IPS-20b (cell line): ENCODE results near the gene S100P.
"Not testable (repeated sequence)": the region's sequence is repeated elsewhere in the genome, so short reads cannot be mapped to it uniquely, and the experiment has no call there.

Experiments used
- H3K27ac ChIP-seq: one replicate; pipeline ENCODE4 v1.5.1; 2013; ENCODE audit warnings: low read length
- H3K27me3 ChIP-seq: 2 replicates; pipeline ENCODE4 v1.6.1; 2013; ENCODE audit warnings: mild to moderate bottlenecking, low read length, inconsistent platforms; ENCODE audit not compliant: insufficient read depth
- H3K36me3 ChIP-seq: 2 replicates; pipeline ENCODE4 v1.6.1; 2013; ENCODE audit warnings: low read depth, mild to moderate bottlenecking, inconsistent platforms, low read length, moderate library complexity; ENCODE audit not compliant: insufficient read depth
- H3K4me1 ChIP-seq: 2 replicates; pipeline ENCODE4 v1.6.1; 2013; ENCODE audit warnings: mild to moderate bottlenecking, control low read depth, inconsistent platforms, low read length, moderate library complexity; ENCODE audit not compliant: insufficient read depth
- H3K4me3 ChIP-seq: 2 replicates; pipeline ENCODE4 v1.5.1; 2013; ENCODE audit warnings: mild to moderate bottlenecking, low read length, inconsistent platforms
- H3K9ac ChIP-seq: 2 replicates; pipeline ENCODE4 v1.6.1; 2013; ENCODE audit warnings: low read depth, mild to moderate bottlenecking, inconsistent platforms, low read length, moderate library complexity
- H3K9me3 ChIP-seq: 2 replicates; pipeline ENCODE4 v1.6.1; 2013; ENCODE audit warnings: mild to moderate bottlenecking, low read depth, low read length, inconsistent platforms; ENCODE audit not compliant: insufficient read depth

S100P gene

DNA sequence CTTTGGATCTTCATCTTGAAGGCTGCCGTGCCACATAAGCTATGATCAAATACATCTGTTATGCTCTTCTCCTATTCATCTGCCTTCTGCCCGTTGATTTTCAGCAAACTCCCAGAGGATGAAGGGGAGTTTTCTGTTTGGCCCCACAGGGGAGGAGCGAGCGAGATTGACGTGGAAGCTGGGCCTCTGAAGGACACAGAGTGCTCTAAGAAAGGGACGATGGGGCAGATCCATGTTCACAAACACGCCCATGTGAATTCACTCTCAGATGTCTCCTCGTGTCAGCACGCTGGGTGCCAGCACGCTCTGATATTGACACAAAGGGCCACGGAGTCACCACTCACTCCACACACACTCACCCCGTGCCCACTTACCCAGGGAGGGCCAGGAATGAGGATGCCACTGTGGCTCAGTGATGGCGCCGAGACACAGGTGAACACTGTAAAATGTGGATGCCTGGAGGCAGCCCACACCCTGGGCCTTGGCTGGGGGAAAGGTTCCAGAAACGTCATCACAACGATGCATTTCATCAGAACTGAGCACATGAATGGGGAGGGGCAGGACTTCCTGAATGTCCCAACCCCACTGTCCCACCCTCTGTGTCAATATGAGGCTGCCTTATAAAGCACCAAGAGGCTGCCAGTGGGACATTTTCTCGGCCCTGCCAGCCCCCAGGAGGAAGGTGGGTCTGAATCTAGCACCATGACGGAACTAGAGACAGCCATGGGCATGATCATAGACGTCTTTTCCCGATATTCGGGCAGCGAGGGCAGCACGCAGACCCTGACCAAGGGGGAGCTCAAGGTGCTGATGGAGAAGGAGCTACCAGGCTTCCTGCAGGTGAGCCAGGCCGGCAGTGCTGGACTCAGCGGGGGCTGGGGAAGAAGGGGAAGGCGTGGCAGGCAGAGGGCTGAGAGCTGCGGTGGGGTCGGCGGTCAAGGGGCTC, at the start of gene S100P:
Gene S100P (plus strand): TSS at position 648 of the 946 bp plus-strand sequence. CDS start 55 bp downstream, at position 703.
- Histone ChIP-seq H3K4me3 (no peak within 1 kb of the TSS), H3K27me3 (no peaks in the 10 kb centered on the region), H3K36me3 (no peaks in the 10 kb centered on the region), H3K9ac (no peak within 1 kb of the TSS), H3K4me1 (peaks cover 8% of the 10 kb centered on the region; the same call in 1 of the 2 replicates), H3K27ac (no peak within 1 kb of the TSS), H3K9me3 (no peaks in the 10 kb centered on the region)

DNA sequence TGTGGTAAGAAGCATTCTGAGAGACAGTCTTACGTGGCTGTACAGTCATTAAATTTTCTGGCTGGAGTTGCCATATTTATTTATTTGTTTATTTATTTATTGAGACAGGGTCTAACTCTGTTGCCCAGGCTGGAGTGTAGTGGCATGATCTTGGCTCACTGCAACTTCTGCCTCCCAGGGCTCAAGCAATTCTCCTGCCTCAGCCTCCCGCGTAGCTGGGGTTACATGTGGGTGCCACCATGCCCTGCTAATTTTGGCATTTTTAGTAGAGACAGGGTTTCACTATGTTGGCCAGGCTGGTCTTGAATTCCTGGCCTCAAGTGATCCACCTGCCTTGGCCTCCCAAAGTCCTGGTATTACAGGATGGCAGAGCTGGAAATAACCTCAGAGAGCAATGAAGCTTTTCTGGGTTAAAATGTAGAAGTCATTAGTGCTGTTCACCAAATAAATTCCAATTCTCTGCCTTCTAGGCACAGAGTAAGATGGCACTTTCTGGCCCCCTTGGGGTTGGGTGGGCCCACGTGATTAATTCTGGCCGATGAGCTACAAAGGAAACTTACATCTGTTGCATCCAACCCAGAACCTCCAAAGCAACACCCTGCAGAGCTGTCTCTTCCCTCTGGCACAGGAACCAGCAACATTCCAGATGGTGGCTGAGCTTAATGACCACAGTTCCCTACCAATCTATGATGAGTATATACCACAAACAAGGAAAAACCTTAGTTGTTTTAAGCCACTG, 48.7 kb upstream of the S100P start:
- Histone ChIP-seq H3K36me3 (peaks cover 19% of the 10 kb centered on the region), H3K27me3 (no peaks in the 10 kb centered on the region)

DNA sequence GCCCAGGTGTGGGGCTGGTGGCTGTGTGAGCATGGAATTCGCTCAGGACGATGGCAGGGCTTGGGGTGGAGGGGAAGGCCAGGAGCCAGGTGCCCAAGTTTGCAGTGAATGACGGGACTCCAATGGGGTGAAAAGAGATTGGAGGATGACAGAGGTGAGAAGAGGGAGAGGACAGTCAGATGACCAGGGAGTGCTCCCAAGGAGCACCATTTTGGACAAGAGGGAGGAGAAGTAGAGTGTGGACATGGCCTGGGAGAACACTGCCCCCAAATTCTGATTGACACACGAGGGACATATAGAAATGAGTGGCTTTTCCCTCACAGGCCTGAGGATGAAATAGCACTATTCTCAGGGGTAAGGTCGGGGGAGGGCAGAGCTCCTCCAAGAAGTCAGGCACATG, 46.5 kb upstream of the S100P start:
- Histone ChIP-seq H3K4me3 (no peak overlapping the region), H3K9me3 (no peaks in the 10 kb centered on the region), H3K27me3 (no peaks in the 10 kb centered on the region), H3K9ac (no peak overlapping the region), H3K27ac (no peak overlapping the region), H3K36me3 (peaks cover 13% of the 10 kb centered on the region), H3K4me1 (no peaks in the 10 kb centered on the region; the same call in 1 of the 2 replicates)

More for the DNA sequence above, 48.7 kb upstream of the S100P start:
- Histone ChIP-seq H3K9me3 (no peaks in the 10 kb centered on the region), H3K4me3 (no peak overlapping the region), H3K27ac (no peak overlapping the region), H3K9ac (no peak overlapping the region), H3K4me1 (no peaks in the 10 kb centered on the region; the same call in 1 of the 2 replicates)

DNA sequence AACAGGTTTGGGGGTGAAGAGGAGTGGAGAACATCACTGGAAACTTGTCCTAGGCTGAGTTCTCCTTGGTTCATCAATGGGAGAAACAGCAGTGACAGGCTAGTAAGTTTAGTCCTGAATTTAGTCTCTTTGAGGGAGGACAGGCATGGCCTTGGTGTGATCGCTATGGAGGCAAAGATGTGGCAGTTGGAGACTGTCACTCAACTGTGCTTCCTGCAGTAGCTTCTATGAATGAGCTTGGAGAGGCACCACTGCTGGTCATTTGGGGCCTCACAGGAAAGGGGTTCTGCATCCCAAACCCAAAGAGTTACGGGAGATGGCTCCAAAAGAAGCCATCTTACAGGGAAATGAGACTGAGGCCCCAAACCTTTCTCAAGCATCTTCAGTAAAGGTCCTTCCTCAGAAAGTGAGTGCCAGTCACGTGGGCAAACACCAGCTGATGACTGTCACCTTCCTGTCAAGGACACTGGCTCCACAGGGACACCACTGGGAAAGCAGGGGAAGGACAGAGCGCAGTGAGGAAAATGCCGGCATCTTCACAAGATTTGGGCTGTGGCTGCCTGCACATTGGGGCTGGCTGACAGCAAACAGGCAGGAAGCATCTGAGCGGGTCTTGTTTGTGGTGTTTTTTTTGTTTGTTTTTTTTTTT, 46.0 kb upstream of the S100P start:
- no peak overlapping the region for H3K9ac ChIP-seq
- no peak overlapping the region for H3K4me3 ChIP-seq

DNA sequence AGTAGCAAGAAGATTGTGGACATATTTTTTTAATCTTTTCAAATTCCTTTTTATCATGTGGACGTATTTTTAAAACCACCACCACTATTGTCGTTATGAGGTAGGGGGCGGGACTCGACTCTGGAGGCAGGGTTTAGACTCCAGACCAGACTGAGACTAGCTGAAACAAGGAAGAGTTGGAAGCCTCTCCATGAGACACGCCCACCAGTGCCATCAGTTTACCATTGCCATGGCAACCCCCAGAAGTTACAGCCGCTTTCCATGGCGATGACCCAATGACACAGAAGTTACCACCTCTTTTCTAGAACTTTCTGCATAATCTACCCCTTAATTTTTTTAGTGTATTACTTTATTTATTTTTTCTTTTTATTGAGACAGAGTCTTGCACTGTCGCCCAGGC, 44.5 kb upstream of the S100P start:
- Histone ChIP-seq H3K36me3 (no peaks in the 10 kb centered on the region), H3K4me1 (no peaks in the 10 kb centered on the region)

More for the DNA sequence above, 46.0 kb upstream of the S100P start:
- Histone ChIP-seq H3K4me1 (no peaks in the 10 kb centered on the region), H3K9me3 (no peaks in the 10 kb centered on the region), H3K27ac (no peak overlapping the region), H3K27me3 (no peaks in the 10 kb centered on the region), H3K36me3 (peaks cover 8% of the 10 kb centered on the region)

DNA sequence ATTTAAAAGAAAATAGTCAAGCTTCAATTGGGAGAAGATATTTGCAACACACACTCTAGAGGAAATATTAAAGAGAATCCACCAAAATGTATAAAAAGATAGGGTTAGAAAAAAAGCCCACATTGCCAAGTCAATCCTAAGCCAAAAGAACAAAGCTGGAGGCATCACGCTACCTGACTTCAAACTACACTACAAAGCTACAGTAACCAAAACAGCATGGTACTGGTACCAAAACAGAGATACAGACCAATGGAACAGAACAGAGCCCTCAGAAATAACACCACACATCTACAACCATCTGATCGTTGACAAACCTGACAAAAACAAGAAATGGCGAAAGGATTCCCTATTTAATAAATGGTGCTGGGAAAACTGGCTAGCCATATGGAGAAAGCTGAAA, 39.5 kb upstream of the S100P start:
- H3K36me3 ChIP-seq, H3K4me3 ChIP-seq, H3K4me1 ChIP-seq, H3K27ac ChIP-seq, H3K9me3 ChIP-seq, H3K9ac ChIP-seq: not testable (repeated sequence)
- peaks cover 14% of the 10 kb centered on the region for H3K27me3 ChIP-seq

More for the DNA sequence above, 44.5 kb upstream of the S100P start:
- H3K9ac ChIP-seq, result no peak overlapping the region
- H3K9me3 ChIP-seq, result no peaks in the 10 kb centered on the region
- no peak overlapping the region for H3K4me3 ChIP-seq
- H3K27ac ChIP-seq, result no peak overlapping the region
- no peaks in the 10 kb centered on the region for H3K27me3 ChIP-seq

DNA sequence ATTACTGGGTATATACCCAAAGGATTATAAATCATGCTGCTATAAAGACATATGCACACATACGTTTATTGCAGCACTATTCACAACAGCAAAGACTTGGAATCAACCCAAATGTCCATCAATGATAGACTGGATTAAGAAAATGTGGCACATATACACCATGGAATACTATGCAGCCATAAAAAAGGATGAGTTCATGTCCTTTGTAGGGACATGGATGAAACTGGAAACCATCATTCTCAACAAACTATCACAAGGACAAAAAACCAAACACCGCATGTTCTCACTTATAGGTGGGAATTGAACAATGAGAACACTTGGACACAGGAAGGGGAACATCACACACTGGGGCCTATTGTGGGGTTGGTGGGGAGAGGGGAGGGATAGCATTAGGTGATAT, 38.4 kb upstream of the S100P start:
- not testable (repeated sequence) for H3K9ac ChIP-seq, H3K4me1 ChIP-seq, H3K4me3 ChIP-seq, H3K36me3 ChIP-seq, H3K27ac ChIP-seq, H3K9me3 ChIP-seq
- H3K27me3 ChIP-seq, result peaks cover 25% of the 10 kb centered on the region

DNA sequence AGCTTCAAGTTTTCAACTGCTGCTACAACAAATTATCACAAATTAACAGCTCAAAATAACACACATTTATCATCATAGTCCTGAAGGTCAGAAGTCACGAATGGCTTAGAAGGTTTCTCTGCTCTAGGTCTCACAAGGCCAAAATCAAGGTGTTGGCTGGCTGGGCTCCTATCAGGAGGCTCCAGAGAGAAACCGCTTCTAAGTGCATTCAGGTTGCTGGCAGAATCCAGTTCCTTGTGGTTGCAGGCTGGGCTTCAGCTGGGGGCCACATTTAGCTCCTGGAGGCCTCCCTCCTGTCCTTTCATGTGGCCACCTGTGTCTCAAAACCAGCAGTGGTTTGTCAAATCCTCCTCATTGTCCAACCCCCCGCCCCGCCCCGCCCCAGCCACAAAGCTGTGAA, 37.8 kb upstream of the S100P start:
- H3K36me3 ChIP-seq, result no peaks in the 10 kb centered on the region
- H3K4me1 ChIP-seq, result no peaks in the 10 kb centered on the region; the same call in 1 of the 2 replicates
- H3K27me3 ChIP-seq, result peaks cover 31% of the 10 kb centered on the region
- H3K27ac ChIP-seq, result no peak overlapping the region
- no peaks in the 10 kb centered on the region for H3K9me3 ChIP-seq
- no peak overlapping the region for H3K4me3 ChIP-seq
- H3K9ac ChIP-seq, result no peak overlapping the region

DNA sequence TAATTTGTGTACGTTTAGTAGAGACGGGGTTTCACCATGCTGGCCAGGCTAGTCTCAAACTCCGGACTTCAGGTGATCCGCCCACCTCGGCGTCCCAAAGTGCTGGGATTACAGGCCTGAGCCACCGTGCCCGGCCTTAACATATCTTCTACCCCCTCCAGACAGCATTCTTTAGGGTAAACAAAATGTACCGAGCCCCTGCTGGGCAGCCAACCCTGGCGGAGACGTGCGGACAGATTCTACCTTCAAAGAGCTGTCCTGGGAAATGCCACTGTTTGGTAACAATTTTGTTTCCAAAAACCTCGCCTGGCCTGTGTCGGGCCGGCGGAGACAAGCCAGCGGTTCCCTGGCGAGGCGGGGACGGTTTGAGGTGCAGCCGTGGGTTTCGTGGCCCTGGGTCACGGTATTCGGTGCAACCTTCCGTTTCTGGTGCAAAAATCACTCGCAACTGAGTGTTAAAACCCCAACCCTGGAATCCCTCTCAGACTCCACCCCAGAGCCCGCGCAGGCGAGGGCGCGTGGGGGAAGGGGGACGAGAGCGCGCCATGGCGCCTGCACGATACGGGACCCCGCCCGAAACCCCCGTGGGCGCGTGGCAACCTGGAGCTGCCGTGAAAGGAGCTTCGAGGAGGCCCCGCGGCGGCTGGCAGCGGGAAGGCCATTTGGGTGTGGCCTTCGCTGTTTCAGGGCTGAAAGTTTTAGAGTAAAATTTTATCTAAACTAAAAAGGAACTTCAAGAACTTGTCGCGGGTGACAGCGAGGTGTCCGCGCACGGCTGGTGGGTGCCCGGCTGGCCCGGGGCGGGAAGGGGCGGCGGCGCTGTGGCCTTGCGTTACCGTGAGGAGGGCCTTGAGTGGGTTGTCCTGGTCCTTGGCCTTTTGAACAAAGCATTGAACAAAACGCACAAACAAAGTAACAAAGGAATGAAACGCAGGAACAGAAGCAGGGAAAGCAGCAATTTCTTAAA, 36.2 kb upstream of the S100P start:
- no peak overlapping the region for H3K9ac ChIP-seq
- peaks cover 46% of the 10 kb centered on the region for H3K27me3 ChIP-seq
- no peak overlapping the region for H3K27ac ChIP-seq
- H3K4me1 ChIP-seq, result no peaks in the 10 kb centered on the region; the same call in 1 of the 2 replicates
- H3K9me3 ChIP-seq, result no peaks in the 10 kb centered on the region
- H3K4me3 ChIP-seq, result no peak overlapping the region
- no peaks in the 10 kb centered on the region for H3K36me3 ChIP-seq

DNA sequence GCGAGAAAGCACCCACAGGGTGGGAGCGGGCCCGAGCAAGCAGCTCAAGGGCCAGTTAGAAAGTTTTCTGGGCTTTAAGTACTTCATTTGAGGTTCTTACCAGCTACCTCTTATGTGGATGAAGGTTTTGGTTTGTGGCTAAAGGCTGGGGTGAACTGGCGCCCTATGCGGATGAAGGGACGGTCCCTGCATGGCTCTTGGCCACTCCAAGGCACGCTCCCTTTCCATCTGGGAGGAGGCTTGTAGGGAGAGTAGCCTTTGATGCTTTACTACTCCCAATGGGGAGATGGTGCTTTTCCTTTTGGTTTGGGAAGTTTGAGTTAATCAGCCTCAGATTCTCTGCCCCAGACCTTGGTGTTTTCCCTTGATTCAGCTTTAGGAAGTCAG, 35.5 kb upstream of the S100P start:
- Histone ChIP-seq H3K4me3 (peak overlapping the region; percentile 54; the same call in 1 of the 2 replicates), H3K9me3 (no peaks in the 10 kb centered on the region), H3K27me3 (peaks cover 53% of the 10 kb centered on the region), H3K36me3 (no peaks in the 10 kb centered on the region), H3K9ac (no peak overlapping the region; the same call in 1 of the 2 replicates), H3K4me1 (no peaks in the 10 kb centered on the region; the same call in 1 of the 2 replicates), H3K27ac (no peak overlapping the region)
